Keratinocyte (primary cell): Measurements from ENCODE around the gene RPL6. TPM values are rescaled to one million over a fixed set of nuclear protein-coding genes. Genes with fewer than 3 reads are reported as not detected.
"Not testable (repeated sequence)": the region's sequence is repeated elsewhere in the genome, so short reads cannot be mapped to it uniquely, and the experiment has no call there.

ENCODE experiments used
- DNase-seq: peaks from one replicate; pipeline ENCODE4 v3.0.0-alpha.2; 2011; ENCODE audit warnings: low read depth, missing footprints, low spot score
- FAIRE-seq: peaks from 2 replicates; lab custom pipeline; 2011; peaks lifted over from hg19 to GRCh38; lab: Jason Lieb, UNC
- H2AFZ ChIP-seq: 2 replicates; pipeline ENCODE4 v1.6.0; 2012; ENCODE audit warnings: low read length, control low read depth, inconsistent platforms; ENCODE audit not compliant: control insufficient read depth
- H3K27ac ChIP-seq: 2 replicates; pipeline ENCODE4 v1.5.1; 2011; ENCODE audit warnings: low read length; ENCODE audit not compliant: control insufficient read depth, insufficient read depth
- H3K27me3 ChIP-seq: 3 replicates; pipeline ENCODE4 v1.6.0; 2011; ENCODE audit warnings: low read length; ENCODE audit not compliant: control insufficient read depth, insufficient read depth; ENCODE audit errors: extremely low read depth
- H3K36me3 ChIP-seq, 2 experiments: 2 replicates in 1 of 2; 3 replicates in 1 of 2; pipeline ENCODE4 v1.5.1; 2011; ENCODE audit warnings: low read length in 2 of 2, mild to moderate bottlenecking in 1 of 2; ENCODE audit not compliant: control insufficient read depth in 2 of 2, insufficient read depth in 2 of 2; ENCODE audit errors: extremely low read depth in 1 of 2
- H3K4me1 ChIP-seq: 3 replicates; pipeline ENCODE4 v1.5.1; 2011; ENCODE audit warnings: low read length; ENCODE audit not compliant: control insufficient read depth, insufficient read depth; ENCODE audit errors: extremely low read depth
- H3K4me2 ChIP-seq: 3 replicates; pipeline ENCODE4 v1.6.0; 2011; ENCODE audit warnings: low read depth, low read length; ENCODE audit not compliant: control insufficient read depth, insufficient read depth; ENCODE audit errors: extremely low read depth
- H3K4me3 ChIP-seq, 3 experiments: fragments of 200-600 bp in 1 of 3; sonication (generic) in 1 of 3; 2 replicates in 2 of 3; 3 replicates in 1 of 3; pipeline ENCODE4 v1.5.1; 2011 to 2016; ENCODE audit warnings: low read length in 3 of 3, mild to moderate bottlenecking in 3 of 3, control low read depth in 2 of 3, inconsistent platforms in 1 of 3, low read depth in 1 of 3, mixed read lengths in 1 of 3, mixed run types in 1 of 3, moderate library complexity in 1 of 3; ENCODE audit not compliant: control insufficient read depth in 2 of 3, insufficient read depth in 2 of 3; ENCODE audit errors: extremely low read depth in 1 of 3
- H3K79me2 ChIP-seq: 2 replicates; pipeline ENCODE4 v1.6.0; 2012; ENCODE audit warnings: low read length; ENCODE audit not compliant: control insufficient read depth, insufficient read depth
- H3K9ac ChIP-seq: 3 replicates; pipeline ENCODE4 v1.6.0; 2011; ENCODE audit warnings: low read length; ENCODE audit not compliant: control insufficient read depth, insufficient read depth; ENCODE audit errors: extremely low read depth
- H3K9me1 ChIP-seq: 3 replicates; pipeline ENCODE4 v1.6.0; 2011; ENCODE audit warnings: low read length; ENCODE audit not compliant: control insufficient read depth, insufficient read depth; ENCODE audit errors: extremely low read depth
- H3K9me3 ChIP-seq: 2 replicates; pipeline ENCODE4 v1.5.1; 2012; ENCODE audit warnings: low read depth, low read length; ENCODE audit not compliant: control insufficient read depth
- H4K20me1 ChIP-seq: 3 replicates; pipeline ENCODE4 v1.6.0; 2011; ENCODE audit warnings: low read length; ENCODE audit not compliant: control insufficient read depth, insufficient read depth; ENCODE audit errors: extremely low read depth
- CTCF ChIP-seq, 3 experiments: IDR thresholded peaks in 1 of 3; conservative IDR thresholded peaks in 1 of 3; optimal IDR thresholded peaks in 1 of 3; 2 replicates in 2 of 3; 3 replicates in 1 of 3; pipeline versions ENCODE3 to v1.5.1; 2011; ENCODE audit warnings: low read length in 3 of 3, mild to moderate bottlenecking in 3 of 3, moderate library complexity in 2 of 3, control low read depth in 1 of 3, inconsistent platforms in 1 of 3; ENCODE audit not compliant: insufficient read depth in 2 of 3; ENCODE audit errors: extremely low read depth in 1 of 3
- EZH2 ChIP-seq: IDR thresholded peaks from one replicate; pipeline ENCODE4 v1.6.1; 2012; ENCODE audit warnings: inconsistent platforms, mild to moderate bottlenecking, low read length, moderate library complexity
- dilution Hi-C: fragments of 300-500 bp; cut with MboI; formaldehyde crosslinking; loops from one replicate; pipeline ENCODE4 v1.7.0; 2020; ENCODE audit warnings: low sequenced_read_pairs; ENCODE audit not compliant: extremely low pct_ligation_motif_present
- polyA plus RNA-seq, 5 experiments: library from polyadenylated mRNA; depleted of rRNA in 3 of 5; stranded (reverse) in 3 of 5; stranded (forward) in 1 of 5; unstranded in 1 of 5; fragments of >200 nt; gene quantifications; 1 replicate in 1 of 5; 2 replicates in 3 of 5; 3 replicates in 1 of 5; pipeline versions ENCODE4 v1.2.1 to v1.2.3, GENCODE V29; 2011 to 2012; ENCODE audit warnings: missing spikeins in 2 of 5, low read depth in 1 of 5, low replicate concordance in 1 of 5

RPL6 gene
- polyA plus RNA-seq, 1 donor (not counting 4 experiments of a cell fraction or from before 2014, with no cell fraction given), result 2,338 TPM

DNA sequence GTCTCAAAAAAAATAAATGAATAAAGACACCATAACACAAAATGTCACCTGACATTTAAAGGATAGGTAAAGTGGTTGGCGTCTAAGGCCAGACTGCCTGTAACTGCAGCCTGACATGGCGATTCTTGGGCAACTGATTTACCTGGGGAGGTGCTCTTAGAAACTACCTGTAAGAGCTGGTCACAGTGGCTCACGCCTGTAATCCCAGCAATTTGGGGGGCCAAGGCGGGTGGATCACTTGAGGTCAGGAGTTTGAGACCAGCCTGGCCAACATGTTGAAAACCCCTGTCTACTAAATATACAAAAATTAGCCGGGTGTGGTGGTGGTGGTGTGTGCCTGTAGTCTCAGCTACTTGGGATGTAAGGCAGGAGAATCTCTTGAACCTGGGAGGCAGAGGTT is 8.4 kb downstream of the RPL6 start:
- H3K4me3 ChIP-seq, result no peak overlapping the region
- no peak for DNase-seq
- H2AFZ ChIP-seq, result no peak overlapping the region
- TF ChIP-seq EZH2 (no peak), CTCF (optimal IDR thresholded peaks at IDR 0.05 in 1 of 3, IDR thresholded peaks at IDR 0.05 in 1 of 3, conservative IDR thresholded peaks at IDR 0.05 in 1 of 3; ENCODE audit: extremely low read depth in 1 of 3, insufficient read depth in 2 of 3, low read length in 3 of 3) (no peak)
- H3K36me3 ChIP-seq, result peaks cover 10 to 16% of the 10 kb centered on the region in 2 experiments
- H4K20me1 ChIP-seq, result peaks cover 6% of the 10 kb centered on the region
- dilution Hi-C loops, result no loop called here
- no peak overlapping the region for H3K4me2 ChIP-seq
- no peaks in the 10 kb centered on the region for H3K79me2 ChIP-seq
- H3K4me1 ChIP-seq, result no peaks in the 10 kb centered on the region
- H3K27ac ChIP-seq, result no peak overlapping the region
- no peak for FAIRE-seq
- H3K27me3 ChIP-seq, result no peaks in the 10 kb centered on the region
- no peaks in the 10 kb centered on the region for H3K9me3 ChIP-seq
- H3K9me1 ChIP-seq, result peaks cover 3% of the 10 kb centered on the region
- H3K9ac ChIP-seq, result no peak overlapping the region

DNA sequence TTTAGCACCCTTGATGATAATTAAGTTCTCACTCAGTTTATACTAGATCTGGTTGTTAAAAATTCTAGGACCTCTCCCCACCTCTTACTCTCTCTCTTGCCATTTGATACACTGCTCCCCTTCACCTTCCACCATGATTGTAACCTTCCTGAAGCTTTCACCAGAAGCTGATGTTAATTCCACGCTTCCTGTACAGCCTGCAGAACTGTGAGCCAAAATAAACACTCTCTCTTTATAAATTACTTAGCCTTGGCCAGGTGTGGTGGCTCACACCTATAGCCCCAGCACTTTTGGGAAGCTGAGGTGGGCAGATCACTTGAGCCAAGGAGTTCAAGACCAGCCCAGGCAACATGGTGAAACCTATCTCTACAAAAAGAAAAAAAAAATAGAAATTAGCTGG is 16.1 kb downstream of the RPL6 start:
- Histone ChIP-seq H3K4me1 (no peaks in the 10 kb centered on the region), H3K9me3 (no peaks in the 10 kb centered on the region), H3K27me3 (no peaks in the 10 kb centered on the region), H3K4me2 (no peak overlapping the region), H3K79me2 (no peaks in the 10 kb centered on the region), H3K9me1 (no peaks in the 10 kb centered on the region), H2AFZ (no peak overlapping the region), H4K20me1 (no peaks in the 10 kb centered on the region), H3K27ac (no peak overlapping the region), H3K36me3 (no peaks in the 10 kb centered on the region), H3K4me3 (no peak overlapping the region), H3K9ac (no peak overlapping the region)
- no peak for DNase-seq
- no peak for TF ChIP-seq CTCF (optimal IDR thresholded peaks at IDR 0.05 in 1 of 3, IDR thresholded peaks at IDR 0.05 in 1 of 3, conservative IDR thresholded peaks at IDR 0.05 in 1 of 3; ENCODE audit: extremely low read depth in 1 of 3, insufficient read depth in 2 of 3, low read length in 3 of 3)
- TF ChIP-seq EZH2, result no peak
- dilution Hi-C loops, result no loop called here
- no peak for FAIRE-seq

GRCh38 chr12:112389922-112390654 is 19.3 kb downstream of the RPL6 start:
- H3K9me3 ChIP-seq, dilution Hi-C loops, H3K27ac ChIP-seq, H3K9me1 ChIP-seq, DNase-seq, H3K79me2 ChIP-seq, FAIRE-seq, H3K9ac ChIP-seq, H3K4me2 ChIP-seq, H3K4me1 ChIP-seq, H4K20me1 ChIP-seq, H3K4me3 ChIP-seq, H2AFZ ChIP-seq, H3K36me3 ChIP-seq, H3K27me3 ChIP-seq: not testable (repeated sequence)
